Measurements from ENCODE around the gene SHCBP1L.

DNA sequence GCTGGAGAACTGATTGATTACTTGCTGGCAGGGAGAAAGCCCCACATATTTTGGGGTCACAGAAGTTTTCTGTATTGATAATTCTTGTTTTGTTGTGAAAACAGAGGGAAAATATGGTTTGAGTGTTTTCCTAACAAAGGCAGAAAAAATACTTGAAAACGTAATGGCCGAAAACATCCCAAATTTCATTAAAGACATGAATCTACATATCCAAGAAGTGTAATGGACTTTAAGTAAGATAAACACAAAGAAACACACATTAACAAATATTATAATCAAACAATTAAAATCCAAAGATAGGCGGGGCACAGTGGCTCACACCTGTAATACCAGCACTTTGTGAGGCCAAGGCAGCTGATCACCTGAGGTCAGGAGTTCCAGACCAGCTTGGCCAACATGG lies 39.6 kb downstream of the SHCBP1L start:
- no peak for TF ChIP-seq CTCF (IDR thresholded peaks at IDR 0.05; ENCODE audit: low read length)
- TF ChIP-seq EZH2 (IDR thresholded peaks at IDR 0.05; ENCODE audit: borderline replicate concordance, low read length), result no peak

Measured in OCI-LY1 (cell line).